HL-60 (cell line): ENCODE measurements around the gene GPC5.

ENCODE experiments used
- CTCF ChIP-seq: IDR thresholded peaks from one replicate; pipeline ENCODE4 v1.5.1; 2011; ENCODE audit warnings: low read length, control low read depth, inconsistent platforms; ENCODE audit not compliant: insufficient read depth
- GABPA ChIP-seq: IDR thresholded peaks from 2 replicates; pipeline ENCODE4 v1.6.1; 2012; ENCODE audit warnings: low read depth
- POLR2AphosphoS5 ChIP-seq: IDR thresholded peaks from 2 replicates; pipeline ENCODE4 v1.6.1; 2012; ENCODE audit warnings: low read depth
- REST ChIP-seq: IDR thresholded peaks from 2 replicates; pipeline ENCODE4 v1.6.1; 2012; ENCODE audit warnings: low read depth; ENCODE audit not compliant: insufficient replicate concordance
- SPI1 ChIP-seq: IDR thresholded peaks from 2 replicates; pipeline ENCODE4 v1.6.1; 2012; ENCODE audit warnings: low read depth, mild to moderate bottlenecking, borderline replicate concordance

- TF ChIP-seq CTCF (no peak), GABPA (no peak), POLR2AphosphoS5 (no peak), REST (no peak), SPI1 (no peak)
Measured at GRCh38 chr13:92901739-92902138, 1503.3 kb downstream of the GPC5 start.
